Astrocyte of the cerebellum (primary cell): ENCODE results near the gene SF3A2.

Source experiments
- DNase-seq: peaks from one replicate; pipeline ENCODE4 v3.0.0-alpha.2; 2011; ENCODE audit warnings: low read depth
- H3K4me3 ChIP-seq: 2 replicates; pipeline ENCODE4 v1.5.1; 2011; ENCODE audit warnings: mild to moderate bottlenecking, low read depth, low read length, moderate library complexity
- CTCF ChIP-seq: IDR thresholded peaks from 2 replicates; pipeline ENCODE4 v1.5.1; 2012; ENCODE audit warnings: low read length, low read depth, moderate library complexity, mild to moderate bottlenecking; ENCODE audit errors: missing control alignments
- in situ Hi-C: cut with HindIII; loops from 2 replicates; pipeline ENCODE4 v1.10.0; 2017; ENCODE audit warnings: low sequenced_read_pairs

The SF3A2 gene

DNA sequence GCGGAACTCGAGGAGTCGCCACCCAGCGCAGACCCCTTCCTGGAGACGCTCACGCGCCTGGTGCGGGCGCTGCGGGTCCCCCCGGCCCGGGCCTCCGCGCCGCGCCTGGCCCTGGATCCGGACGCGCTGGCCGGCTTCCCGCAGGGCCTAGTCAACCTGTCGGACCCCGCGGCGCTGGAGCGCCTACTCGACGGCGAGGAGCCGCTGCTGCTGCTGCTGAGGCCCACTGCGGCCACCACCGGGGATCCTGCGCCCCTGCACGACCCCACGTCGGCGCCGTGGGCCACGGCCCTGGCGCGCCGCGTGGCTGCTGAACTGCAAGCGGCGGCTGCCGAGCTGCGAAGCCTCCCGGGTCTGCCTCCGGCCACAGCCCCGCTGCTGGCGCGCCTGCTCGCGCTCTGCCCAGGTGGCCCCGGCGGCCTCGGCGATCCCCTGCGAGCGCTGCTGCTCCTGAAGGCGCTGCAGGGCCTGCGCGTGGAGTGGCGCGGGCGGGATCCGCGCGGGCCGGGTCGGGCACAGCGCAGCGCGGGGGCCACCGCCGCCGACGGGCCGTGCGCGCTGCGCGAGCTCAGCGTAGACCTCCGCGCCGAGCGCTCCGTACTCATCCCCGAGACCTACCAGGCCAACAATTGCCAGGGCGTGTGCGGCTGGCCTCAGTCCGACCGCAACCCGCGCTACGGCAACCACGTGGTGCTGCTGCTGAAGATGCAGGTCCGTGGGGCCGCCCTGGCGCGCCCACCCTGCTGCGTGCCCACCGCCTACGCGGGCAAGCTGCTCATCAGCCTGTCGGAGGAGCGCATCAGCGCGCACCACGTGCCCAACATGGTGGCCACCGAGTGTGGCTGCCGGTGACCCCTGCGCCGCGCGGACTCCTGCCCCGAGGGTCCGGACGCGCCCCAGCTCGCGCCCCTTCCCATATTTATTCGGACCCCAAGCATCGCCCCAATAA, 14.8 kb downstream of the SF3A2 start:
- no peak for TF ChIP-seq CTCF
- DNase-seq = no peak
- no peak overlapping the region for H3K4me3 ChIP-seq
- in situ Hi-C loops = no loop called here

- in situ Hi-C loops = no loop called here
- H3K4me3 ChIP-seq = no peak overlapping the region
- no peak for DNase-seq
- TF ChIP-seq CTCF = no peak
These were observed 15.6 kb downstream of the SF3A2 start for GRCh38 chr19:2252055-2252796.

DNA sequence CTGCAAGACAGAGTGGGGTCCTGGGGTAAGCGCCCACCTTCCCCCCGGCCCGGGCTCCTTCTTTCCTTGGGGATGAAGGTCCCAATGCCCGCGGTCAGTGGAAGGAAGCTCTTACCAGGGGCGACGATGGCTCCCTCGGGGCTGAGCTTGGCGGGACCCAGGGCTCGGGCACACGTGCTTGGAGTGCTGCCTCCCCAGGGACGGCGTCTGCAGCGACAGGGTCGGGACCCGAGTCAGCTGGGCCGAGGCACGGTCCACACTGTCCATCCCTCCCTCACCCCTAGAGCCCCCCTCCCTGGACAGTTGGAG, 16.1 kb downstream of the SF3A2 start:
- in situ Hi-C loops = no loop called here
- H3K4me3 ChIP-seq = no peak overlapping the region
- no peak for DNase-seq
- no peak for TF ChIP-seq CTCF

DNA sequence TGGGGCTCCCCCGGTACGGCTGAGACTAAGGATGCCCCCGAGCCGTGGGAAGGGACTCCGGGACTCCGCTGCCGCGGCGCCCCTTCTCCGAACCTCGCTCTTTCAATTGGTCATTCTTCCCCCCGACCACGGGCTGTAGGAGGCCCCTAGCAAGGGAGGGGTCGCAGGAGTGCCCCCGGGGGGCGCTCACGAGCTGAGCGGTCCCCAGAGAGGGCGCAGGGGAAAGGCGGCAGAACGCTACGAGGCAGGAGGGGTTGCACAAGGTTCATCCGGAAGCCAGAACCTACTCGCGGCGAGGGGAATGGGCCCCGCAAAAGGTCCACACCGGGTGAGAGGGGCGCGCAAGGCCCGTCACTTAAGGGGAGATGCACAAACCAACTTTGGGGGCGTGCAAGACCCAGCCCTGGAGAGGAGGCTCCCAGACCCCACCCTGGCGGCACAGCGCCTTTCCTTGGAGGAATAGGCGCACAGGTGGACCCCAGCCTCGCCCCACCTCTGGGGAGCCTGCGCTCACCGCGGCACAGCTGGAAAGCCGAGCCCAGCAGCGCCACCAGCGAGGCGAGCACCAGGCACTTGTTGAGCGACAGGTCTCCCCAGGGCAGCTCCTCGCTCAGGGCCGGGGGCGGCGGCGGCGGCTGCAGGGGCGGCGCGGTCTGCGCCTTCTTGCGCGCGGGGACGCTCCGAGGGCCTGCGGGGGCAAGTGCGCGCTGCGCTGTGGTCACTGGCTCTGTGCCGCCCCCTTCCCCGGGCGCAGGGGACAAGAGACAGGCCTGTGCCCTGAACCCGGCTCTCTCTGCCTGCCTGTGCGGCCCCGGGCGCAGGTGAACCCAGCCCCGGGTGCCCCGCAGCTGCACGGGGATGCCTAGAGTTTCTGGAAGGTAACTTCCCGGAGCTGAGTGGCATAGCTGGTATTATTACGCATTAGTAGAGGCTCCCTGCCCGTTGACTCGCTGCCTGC, 16.8 kb downstream of the SF3A2 start:
- no peak overlapping the region for H3K4me3 ChIP-seq
- no peak for TF ChIP-seq CTCF
- DNase-seq = no peak
- in situ Hi-C loops = no loop called here

DNA sequence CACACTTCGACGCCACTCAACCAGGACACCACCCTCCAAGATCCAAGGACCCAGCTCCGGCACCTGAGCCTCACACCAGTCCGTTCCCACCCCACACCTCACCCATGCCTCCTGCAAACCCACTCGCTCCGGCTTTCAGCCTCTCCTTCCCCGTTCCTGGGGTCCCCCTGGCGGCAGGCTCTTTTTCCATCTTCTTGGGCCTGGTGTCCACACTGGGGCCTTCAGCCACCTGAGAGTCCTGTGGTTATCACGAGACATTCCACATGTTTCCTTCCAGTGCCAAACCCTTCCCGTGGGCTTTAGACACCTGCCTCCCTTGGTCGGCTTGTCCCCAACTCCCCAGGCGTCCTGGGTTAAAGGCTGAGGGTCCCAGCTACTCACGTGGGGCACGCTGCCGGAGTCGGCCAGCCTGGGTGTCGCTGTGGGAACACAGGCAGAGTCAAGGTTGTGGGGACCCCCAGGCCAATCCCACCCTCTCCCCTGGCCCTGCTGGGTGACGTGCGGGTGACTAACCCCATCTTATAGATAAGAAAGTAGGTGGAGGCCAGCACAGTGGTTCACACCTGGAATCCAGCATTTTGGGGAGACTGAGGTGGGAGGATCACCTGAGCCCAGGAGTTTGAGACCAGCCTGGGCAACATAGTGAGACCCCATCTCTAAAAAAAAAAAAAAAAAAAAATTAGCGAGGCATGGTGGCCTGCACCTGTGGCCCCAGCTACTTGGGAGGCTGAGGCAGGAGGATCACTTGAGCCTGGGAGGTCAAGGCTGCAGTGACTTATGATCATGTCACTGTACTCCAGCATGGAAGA, 17.6 kb downstream of the SF3A2 start:
- in situ Hi-C loops = no loop called here
- TF ChIP-seq CTCF = peak; percentile 78
- no peak overlapping the region for H3K4me3 ChIP-seq
- no peak for DNase-seq
